ENCODE measurements around the gene MGAT1. TPM values are rescaled to one million over a fixed set of nuclear protein-coding genes. Genes with fewer than 3 reads are reported as not detected.
"Not testable (repeated sequence)": the region's sequence is repeated elsewhere in the genome, so short reads cannot be mapped to it uniquely, and the experiment has no call there.

MGAT1 gene
- total RNA-seq, 1 donor from 2014 or later = 123 TPM

DNA sequence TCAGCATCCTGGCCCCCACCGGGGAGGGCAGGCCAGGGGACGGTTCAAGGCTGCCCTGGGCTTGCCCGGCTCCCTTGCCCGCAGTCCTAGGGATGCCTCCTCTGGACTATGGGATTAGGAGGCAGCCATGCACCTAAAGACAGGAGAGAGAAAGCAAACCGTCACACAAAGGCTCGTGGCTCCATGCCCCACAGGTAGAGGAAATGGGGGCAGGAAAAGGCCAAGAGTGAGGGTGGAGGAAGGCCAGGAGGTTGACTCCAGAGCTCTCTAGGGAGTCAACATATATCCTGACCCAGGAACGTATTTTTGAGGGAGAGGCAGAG is 9.7 kb downstream of the MGAT1 start:
- DNase-seq (ENCODE audit: low spot score) = no peak
- peaks cover 9% of the 10 kb centered on the region for H3K36me3 Mint-ChIP-seq (ENCODE audit: low read depth)
- TF ChIP-seq, protein P1, sequence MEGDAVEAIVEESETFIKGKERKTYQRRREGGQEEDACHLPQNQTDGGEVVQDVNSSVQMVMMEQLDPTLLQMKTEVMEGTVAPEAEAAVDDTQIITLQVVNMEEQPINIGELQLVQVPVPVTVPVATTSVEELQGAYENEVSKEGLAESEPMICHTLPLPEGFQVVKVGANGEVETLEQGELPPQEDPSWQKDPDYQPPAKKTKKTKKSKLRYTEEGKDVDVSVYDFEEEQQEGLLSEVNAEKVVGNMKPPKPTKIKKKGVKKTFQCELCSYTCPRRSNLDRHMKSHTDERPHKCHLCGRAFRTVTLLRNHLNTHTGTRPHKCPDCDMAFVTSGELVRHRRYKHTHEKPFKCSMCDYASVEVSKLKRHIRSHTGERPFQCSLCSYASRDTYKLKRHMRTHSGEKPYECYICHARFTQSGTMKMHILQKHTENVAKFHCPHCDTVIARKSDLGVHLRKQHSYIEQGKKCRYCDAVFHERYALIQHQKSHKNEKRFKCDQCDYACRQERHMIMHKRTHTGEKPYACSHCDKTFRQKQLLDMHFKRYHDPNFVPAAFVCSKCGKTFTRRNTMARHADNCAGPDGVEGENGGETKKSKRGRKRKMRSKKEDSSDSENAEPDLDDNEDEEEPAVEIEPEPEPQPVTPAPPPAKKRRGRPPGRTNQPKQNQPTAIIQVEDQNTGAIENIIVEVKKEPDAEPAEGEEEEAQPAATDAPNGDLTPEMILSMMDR (IDR thresholded peaks at IDR 0.05) = no peak
- H3K27me3 Mint-ChIP-seq (ENCODE audit: low read depth) = no peaks in the 10 kb centered on the region
- no peak overlapping the region for H3K4me3 Mint-ChIP-seq (ENCODE audit: unreplicated experiment)
- peaks cover 45% of the 10 kb centered on the region for H3K4me1 Mint-ChIP-seq (ENCODE audit: low read depth)
- no peak overlapping the region for H3K27ac Mint-ChIP-seq (ENCODE audit: unreplicated experiment)
- H3K9me3 Mint-ChIP-seq (ENCODE audit: low read depth) = no peaks in the 10 kb centered on the region

DNA sequence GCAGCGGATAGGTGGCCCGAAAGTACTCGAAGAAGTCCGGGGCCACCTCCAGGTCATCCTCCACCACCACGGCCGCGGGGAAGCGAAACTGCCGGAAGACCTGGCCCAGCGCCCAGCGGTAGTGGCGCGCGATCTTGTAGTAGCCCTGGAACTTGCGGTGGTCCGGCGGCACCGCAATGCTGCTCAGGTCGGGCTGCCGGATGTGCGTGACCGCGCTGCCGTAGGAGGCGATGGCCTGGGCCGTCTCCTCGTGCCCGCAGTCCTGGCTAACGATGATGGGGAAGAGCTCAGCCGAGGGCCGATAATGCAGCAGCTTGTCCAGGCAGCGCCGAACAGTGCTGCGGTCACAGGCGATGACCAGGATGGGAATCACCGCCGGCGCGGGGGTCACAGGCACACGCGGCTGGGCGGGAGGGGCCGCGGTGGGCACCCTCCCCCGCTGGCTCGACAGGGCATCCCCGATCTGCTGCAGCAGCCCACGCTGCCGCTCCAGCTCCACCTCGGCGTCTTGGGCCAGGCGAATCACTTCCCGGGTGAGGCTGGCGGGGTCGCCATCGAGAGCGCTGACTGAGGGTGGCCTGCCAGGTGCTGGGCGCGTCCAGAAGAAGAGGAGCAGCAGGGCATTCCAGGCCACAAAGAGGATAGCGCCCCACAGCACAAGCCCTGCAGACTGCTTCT is 10.2 kb downstream of the MGAT1 start:
- DNase-seq (ENCODE audit: low spot score) = peak; percentile 90
- H3K9me3 Mint-ChIP-seq (ENCODE audit: low read depth) = no peaks in the 10 kb centered on the region
- no peaks in the 10 kb centered on the region for H3K27me3 Mint-ChIP-seq (ENCODE audit: low read depth)
- H3K36me3 Mint-ChIP-seq (ENCODE audit: low read depth) = peaks cover 9% of the 10 kb centered on the region
- peaks cover 45% of the 10 kb centered on the region for H3K4me1 Mint-ChIP-seq (ENCODE audit: low read depth)
- H3K4me3 Mint-ChIP-seq (ENCODE audit: unreplicated experiment) = no peak overlapping the region
- TF ChIP-seq, protein P1 (IDR thresholded peaks at IDR 0.05) = no peak
- no peak overlapping the region for H3K27ac Mint-ChIP-seq (ENCODE audit: unreplicated experiment)

DNA sequence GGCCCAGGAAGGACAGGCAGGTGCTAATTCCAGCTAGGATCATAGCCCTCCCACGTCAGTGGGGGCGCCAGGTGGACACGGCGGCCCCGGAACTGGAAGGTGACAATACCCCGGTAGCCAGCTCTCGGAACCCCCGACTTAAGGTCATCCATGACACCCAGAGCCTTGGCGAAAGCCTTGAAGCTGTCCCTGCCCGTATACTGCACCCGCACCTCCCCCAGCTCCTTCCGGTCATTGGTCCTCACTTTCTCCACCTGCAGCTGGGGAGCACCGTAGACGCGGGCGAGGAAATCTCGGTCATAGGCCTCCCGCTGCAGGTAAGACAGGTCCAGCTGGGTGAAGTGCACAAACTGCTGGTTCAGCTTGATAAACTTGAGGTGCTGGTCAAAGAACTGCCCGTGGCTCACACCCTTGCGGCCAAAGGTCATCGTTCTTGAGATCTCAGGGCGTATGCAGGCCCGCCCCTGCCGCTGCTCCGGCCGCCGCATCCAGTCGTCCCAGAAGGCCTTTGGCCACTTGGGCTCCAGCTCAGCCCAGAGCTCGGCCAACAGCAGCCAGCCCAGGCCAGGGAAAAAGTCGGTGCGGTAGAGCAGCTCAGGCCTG is 10.9 kb downstream of the MGAT1 start:
- TF ChIP-seq, protein P1 (IDR thresholded peaks at IDR 0.05) = no peak
- no peaks in the 10 kb centered on the region for H3K9me3 Mint-ChIP-seq (ENCODE audit: low read depth)
- H3K27ac Mint-ChIP-seq (ENCODE audit: unreplicated experiment) = no peak overlapping the region
- H3K4me1 Mint-ChIP-seq (ENCODE audit: low read depth) = peaks cover 46% of the 10 kb centered on the region
- no peak overlapping the region for H3K4me3 Mint-ChIP-seq (ENCODE audit: unreplicated experiment)
- peaks cover 9% of the 10 kb centered on the region for H3K36me3 Mint-ChIP-seq (ENCODE audit: low read depth)
- peak; percentile 56 for DNase-seq (ENCODE audit: low spot score)
- H3K27me3 Mint-ChIP-seq (ENCODE audit: low read depth) = no peaks in the 10 kb centered on the region

DNA sequence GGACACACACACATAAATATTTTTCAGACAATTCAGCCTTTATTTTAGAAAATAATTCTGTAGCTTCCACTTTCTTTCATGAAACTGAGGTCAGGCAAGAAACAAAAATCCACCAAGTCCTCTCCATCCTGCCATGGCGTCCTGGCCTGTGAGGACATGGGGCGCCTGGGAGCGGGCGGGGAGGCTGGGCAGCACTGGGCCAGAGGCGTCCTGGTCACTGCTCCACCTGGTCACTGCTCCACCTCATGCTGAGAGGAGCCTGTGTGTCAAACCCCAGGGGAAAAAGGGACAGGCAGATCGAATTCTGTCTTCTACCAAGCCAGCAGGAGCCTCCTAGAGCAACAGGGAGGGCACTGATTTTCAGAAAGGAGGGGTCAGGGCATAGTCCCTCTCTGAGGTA is 12.1 kb downstream of the MGAT1 start:
- TF ChIP-seq, protein P1 (IDR thresholded peaks at IDR 0.05) = no peak
- Mint-ChIP-seq H3K4me3 (ENCODE audit: unreplicated experiment) (no peak overlapping the region), H3K4me1 (ENCODE audit: low read depth) (peaks cover 49% of the 10 kb centered on the region), H3K27me3 (ENCODE audit: low read depth) (no peaks in the 10 kb centered on the region), H3K27ac (ENCODE audit: unreplicated experiment) (no peak overlapping the region), H3K9me3 (ENCODE audit: low read depth) (no peaks in the 10 kb centered on the region), H3K36me3 (ENCODE audit: low read depth) (peaks cover 9% of the 10 kb centered on the region)
- DNase-seq (ENCODE audit: low spot score) = peak; percentile 73

DNA sequence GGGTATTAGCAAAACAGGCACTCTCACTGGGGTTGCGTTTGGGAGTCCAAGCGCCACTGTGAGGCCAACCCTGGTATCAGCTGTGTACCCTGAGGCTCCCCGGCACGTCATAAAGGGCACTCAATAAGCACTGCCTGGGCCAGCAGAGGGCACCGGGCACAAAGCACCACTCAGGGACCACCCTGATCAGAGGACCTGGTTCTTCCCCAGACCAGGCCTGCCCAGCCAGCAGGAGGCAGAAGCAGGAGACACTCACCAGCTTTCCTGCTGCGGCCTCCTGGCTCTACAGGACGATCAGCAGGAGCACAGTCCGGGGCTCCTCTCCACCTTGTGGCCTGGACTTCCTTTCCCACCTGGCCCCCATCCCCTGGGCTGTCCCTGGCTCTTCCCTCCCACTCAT is 12.6 kb downstream of the MGAT1 start:
- no peaks in the 10 kb centered on the region for H3K27me3 Mint-ChIP-seq (ENCODE audit: low read depth)
- peak overlapping the region; percentile 54 for H3K27ac Mint-ChIP-seq (ENCODE audit: unreplicated experiment)
- peaks cover 7% of the 10 kb centered on the region for H3K36me3 Mint-ChIP-seq (ENCODE audit: low read depth)
- DNase-seq (ENCODE audit: low spot score) = peak; percentile 81
- H3K9me3 Mint-ChIP-seq (ENCODE audit: low read depth) = no peaks in the 10 kb centered on the region
- peaks cover 54% of the 10 kb centered on the region for H3K4me1 Mint-ChIP-seq (ENCODE audit: low read depth)
- TF ChIP-seq, protein P1 (IDR thresholded peaks at IDR 0.05) = peak; percentile 38
- no peak overlapping the region for H3K4me3 Mint-ChIP-seq (ENCODE audit: unreplicated experiment)

- not testable (repeated sequence) for H3K9me3 Mint-ChIP-seq (ENCODE audit: low read depth); H3K4me3 Mint-ChIP-seq (ENCODE audit: unreplicated experiment); H3K36me3 Mint-ChIP-seq (ENCODE audit: low read depth); H3K27me3 Mint-ChIP-seq (ENCODE audit: low read depth)
- peak; percentile 63 for DNase-seq (ENCODE audit: low spot score)
- H3K4me1 Mint-ChIP-seq (ENCODE audit: low read depth) = peaks cover 59% of the 10 kb centered on the region
- H3K27ac Mint-ChIP-seq (ENCODE audit: unreplicated experiment) = peak overlapping the region; percentile 22
These were observed 13.8 kb downstream of the MGAT1 start for GRCh38 chr5:180788651-180789410.
